Mammary epithelial cell (primary cell): ENCODE measurements around the gene BPIFA1.

ENCODE experiments used
- EZH2 ChIP-seq: IDR thresholded peaks from 2 replicates; pipeline ENCODE4 v1.6.1; 2012; ENCODE audit warnings: low read length, inconsistent platforms, borderline replicate concordance
- TF ChIP-seq, protein P1 (sequence below), 2 donors: IDR thresholded peaks in 1 of 2; conservative IDR thresholded peaks in 1 of 2; 2 replicates each; pipeline ENCODE4 v1.5.1; 2011 to 2012; ENCODE audit warnings: inconsistent platforms in 2 of 2, low read length in 2 of 2, mild to moderate bottlenecking in 2 of 2, control low read depth in 1 of 2, low read depth in 1 of 2; ENCODE audit not compliant: insufficient read depth in 1 of 2; ENCODE audit errors: extremely low read depth in 1 of 2

DNA sequence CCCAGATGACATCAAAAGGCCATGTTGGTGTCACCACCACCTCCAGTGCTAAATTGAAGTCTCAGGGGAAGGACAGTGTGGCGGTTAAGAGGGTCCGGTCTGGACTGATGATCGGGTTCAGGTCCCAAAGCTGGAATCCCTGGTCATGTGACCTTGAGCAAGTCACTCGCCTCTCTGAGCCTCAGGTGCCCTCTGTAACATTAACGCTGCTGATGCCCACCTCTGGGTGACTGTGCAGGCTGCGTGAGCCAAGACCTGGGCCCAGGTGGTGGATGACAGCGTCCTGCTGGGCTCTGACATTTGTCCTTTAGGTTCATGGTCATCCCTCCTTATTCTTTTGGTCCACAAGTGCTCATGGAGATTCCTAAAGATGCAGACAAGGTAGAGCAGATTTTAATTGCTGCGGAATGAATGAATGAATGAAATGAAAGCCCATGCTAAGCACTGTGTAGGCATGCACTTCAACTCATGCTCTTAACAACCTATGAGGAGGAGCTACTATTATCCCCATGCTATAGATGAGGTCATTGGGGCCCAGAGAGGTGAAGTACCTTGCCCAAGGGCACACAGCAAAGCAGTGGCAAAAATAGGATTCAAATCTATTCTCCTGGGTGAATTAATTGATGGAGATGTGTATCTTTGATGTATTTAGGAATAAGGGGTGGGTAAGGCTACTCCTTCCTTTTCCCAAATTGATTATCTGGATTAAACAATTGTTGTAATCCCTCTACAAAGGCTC, 46.6 kb downstream of the BPIFA1 start:
- TF ChIP-seq, protein P1, sequence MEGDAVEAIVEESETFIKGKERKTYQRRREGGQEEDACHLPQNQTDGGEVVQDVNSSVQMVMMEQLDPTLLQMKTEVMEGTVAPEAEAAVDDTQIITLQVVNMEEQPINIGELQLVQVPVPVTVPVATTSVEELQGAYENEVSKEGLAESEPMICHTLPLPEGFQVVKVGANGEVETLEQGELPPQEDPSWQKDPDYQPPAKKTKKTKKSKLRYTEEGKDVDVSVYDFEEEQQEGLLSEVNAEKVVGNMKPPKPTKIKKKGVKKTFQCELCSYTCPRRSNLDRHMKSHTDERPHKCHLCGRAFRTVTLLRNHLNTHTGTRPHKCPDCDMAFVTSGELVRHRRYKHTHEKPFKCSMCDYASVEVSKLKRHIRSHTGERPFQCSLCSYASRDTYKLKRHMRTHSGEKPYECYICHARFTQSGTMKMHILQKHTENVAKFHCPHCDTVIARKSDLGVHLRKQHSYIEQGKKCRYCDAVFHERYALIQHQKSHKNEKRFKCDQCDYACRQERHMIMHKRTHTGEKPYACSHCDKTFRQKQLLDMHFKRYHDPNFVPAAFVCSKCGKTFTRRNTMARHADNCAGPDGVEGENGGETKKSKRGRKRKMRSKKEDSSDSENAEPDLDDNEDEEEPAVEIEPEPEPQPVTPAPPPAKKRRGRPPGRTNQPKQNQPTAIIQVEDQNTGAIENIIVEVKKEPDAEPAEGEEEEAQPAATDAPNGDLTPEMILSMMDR (conservative IDR thresholded peaks at IDR 0.05 in 1 of 2, IDR thresholded peaks at IDR 0.05 in 1 of 2; ENCODE audit: extremely low read depth in 1 of 2, insufficient read depth in 1 of 2, low read depth in 1 of 2, low read length in 2 of 2), result no peak
- TF ChIP-seq EZH2, result no peak
